ENCODE data around the gene TRMU. TPM values are rescaled to one million over a fixed set of nuclear protein-coding genes. Genes with fewer than 3 reads are reported as not detected.

TRMU gene
- total RNA-seq, 1 experiment from 2014 or later: 90.1 TPM

DNA sequence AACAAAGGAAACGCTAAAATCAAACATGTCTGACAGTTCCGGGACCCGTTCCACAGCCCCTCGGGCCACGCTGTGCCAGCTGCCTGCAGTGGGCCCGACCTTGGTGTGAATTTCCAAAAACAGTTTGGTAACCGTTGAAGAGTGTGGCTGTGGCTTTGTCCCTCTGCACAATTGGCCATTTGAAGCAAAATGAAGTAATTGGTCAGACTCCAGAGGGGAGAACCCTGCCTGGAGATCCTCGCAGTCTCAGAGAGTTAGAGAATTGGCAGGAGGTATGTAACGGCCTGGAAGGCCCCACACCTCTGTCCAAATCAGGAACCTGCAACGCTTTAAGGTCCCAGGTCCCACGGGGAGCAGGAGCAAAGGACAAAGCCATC lies 26.3 kb downstream of the TRMU start:
- intact Hi-C loops (cut with micrococcal nuclease; ENCODE audit: unreplicated experiment): no loop called here
- Histone ChIP-seq H3K36me3 (ENCODE audit: insufficient read depth, low read length, poor library complexity, severe bottlenecking) (peaks cover 8% of the 10 kb centered on the region), H3K9me3 (ENCODE audit: low read depth, low read length, poor library complexity, severe bottlenecking) (no peaks in the 10 kb centered on the region), H3K4me1 (ENCODE audit: insufficient read depth, low read length, poor library complexity, severe bottlenecking) (no peaks in the 10 kb centered on the region), H3K27me3 (replicated peaks; ENCODE audit: insufficient read depth, low read depth, low read length, poor library complexity) (no peaks in the 10 kb centered on the region), H3K4me3 (ENCODE audit: low read depth, low read length, poor library complexity, severe bottlenecking) (no peak overlapping the region), H3K27ac (ENCODE audit: low read depth, low read length, poor library complexity, severe bottlenecking) (no peak overlapping the region)
- no peak for DNase-seq (ENCODE audit: low spot score)
- TF ChIP-seq, protein P1, sequence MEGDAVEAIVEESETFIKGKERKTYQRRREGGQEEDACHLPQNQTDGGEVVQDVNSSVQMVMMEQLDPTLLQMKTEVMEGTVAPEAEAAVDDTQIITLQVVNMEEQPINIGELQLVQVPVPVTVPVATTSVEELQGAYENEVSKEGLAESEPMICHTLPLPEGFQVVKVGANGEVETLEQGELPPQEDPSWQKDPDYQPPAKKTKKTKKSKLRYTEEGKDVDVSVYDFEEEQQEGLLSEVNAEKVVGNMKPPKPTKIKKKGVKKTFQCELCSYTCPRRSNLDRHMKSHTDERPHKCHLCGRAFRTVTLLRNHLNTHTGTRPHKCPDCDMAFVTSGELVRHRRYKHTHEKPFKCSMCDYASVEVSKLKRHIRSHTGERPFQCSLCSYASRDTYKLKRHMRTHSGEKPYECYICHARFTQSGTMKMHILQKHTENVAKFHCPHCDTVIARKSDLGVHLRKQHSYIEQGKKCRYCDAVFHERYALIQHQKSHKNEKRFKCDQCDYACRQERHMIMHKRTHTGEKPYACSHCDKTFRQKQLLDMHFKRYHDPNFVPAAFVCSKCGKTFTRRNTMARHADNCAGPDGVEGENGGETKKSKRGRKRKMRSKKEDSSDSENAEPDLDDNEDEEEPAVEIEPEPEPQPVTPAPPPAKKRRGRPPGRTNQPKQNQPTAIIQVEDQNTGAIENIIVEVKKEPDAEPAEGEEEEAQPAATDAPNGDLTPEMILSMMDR (conservative IDR thresholded peaks at IDR 0.05; ENCODE audit: low read depth, low read length): no peak
- TF ChIP-seq EZH2 (IDR thresholded peaks at IDR 0.05; ENCODE audit: borderline replicate concordance, low read depth, low read length, poor library complexity, severe bottlenecking): no peak
- ChIA-PET CTCF (no interaction called here), POLR2A (ENCODE audit: low non-redundant PET) (no interaction called here)
- no TSS peak for BruUV-seq (replicated peaks)

DNA sequence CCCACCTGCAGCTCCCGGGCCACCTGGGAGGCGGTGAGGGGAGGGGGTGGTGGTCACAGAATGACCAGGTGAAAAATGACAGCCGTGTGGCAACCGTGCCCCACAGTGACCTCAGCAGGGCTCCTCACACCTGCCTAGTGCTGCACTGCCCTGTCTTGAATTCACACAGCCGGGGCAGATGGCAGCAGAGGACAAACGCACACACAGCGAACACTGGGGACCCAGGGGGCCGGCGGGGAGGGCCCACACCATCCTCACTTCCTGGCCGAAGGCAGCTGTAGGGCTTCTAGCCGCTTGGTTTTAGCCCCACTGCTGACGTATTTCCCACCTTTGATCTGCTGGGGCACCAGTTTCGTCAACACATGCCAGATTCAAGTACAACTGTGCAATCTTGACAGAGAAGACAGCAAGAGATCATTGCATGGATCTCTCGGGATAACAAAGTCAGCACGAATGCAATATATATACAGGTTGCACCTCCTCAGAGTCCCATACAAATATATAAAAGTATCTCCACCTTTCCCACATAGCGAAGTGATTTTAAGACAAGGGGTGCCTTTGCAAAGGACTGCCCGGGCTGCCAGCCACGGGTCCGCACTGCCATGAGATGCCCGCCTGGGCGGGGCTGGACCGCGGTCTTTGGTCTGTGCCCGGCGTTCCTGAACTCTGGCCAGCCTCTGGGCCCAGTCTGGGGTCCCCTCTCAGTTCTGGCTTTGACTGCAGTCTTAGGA lies 26.9 kb downstream of the TRMU start:
- H3K4me3 ChIP-seq (ENCODE audit: low read depth, low read length, poor library complexity, severe bottlenecking): no peak overlapping the region
- BruUV-seq (replicated peaks): no TSS peak
- no peak overlapping the region for H3K27ac ChIP-seq (ENCODE audit: low read depth, low read length, poor library complexity, severe bottlenecking)
- POLR2A ChIA-PET (ENCODE audit: low non-redundant PET): no interaction called here
- no peaks in the 10 kb centered on the region for H3K9me3 ChIP-seq (ENCODE audit: low read depth, low read length, poor library complexity, severe bottlenecking)
- no peak for TF ChIP-seq EZH2 (IDR thresholded peaks at IDR 0.05; ENCODE audit: borderline replicate concordance, low read depth, low read length, poor library complexity, severe bottlenecking)
- TF ChIP-seq, protein P1 (conservative IDR thresholded peaks at IDR 0.05; ENCODE audit: low read depth, low read length): no peak
- no peaks in the 10 kb centered on the region for H3K4me1 ChIP-seq (ENCODE audit: insufficient read depth, low read length, poor library complexity, severe bottlenecking)
- DNase-seq (ENCODE audit: low spot score): no peak
- H3K36me3 ChIP-seq (ENCODE audit: insufficient read depth, low read length, poor library complexity, severe bottlenecking): peaks cover 3% of the 10 kb centered on the region
- H3K27me3 ChIP-seq (replicated peaks; ENCODE audit: insufficient read depth, low read depth, low read length, poor library complexity): no peaks in the 10 kb centered on the region
- CTCF ChIA-PET: no interaction called here
- intact Hi-C loops (cut with micrococcal nuclease; ENCODE audit: unreplicated experiment): no loop called here

DNA sequence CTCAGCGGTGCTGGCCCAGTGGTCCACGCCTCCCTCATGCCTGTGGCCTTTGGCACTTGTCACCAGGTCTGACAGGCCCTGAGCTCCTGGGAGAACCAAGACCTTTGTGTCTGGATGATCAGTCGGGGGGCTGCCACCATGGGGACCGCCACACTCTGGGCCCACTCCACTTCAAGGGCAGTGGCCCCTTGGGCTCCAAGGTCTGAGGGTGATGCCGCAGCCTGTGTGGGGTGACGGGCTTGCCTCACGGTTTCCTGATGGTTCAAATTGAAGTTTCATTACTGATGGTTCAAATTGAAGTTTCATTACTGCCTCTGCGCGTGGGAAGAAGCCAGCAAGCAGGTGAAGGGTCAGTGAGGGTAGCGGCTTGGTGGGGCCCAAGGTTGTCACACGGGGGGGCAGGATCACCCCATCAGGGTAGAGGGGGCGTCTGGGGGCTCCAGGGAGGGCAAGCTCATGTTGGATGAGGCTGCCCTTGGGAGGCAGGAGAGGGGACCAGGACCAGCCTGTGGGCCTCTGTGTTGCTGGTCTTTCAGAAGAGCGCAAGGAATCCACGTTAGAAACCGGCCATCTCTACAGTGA lies 27.5 kb downstream of the TRMU start:
- intact Hi-C loops (cut with micrococcal nuclease; ENCODE audit: unreplicated experiment): no loop called here
- no peak overlapping the region for H3K4me3 ChIP-seq (ENCODE audit: low read depth, low read length, poor library complexity, severe bottlenecking)
- CTCF ChIA-PET: no interaction called here

More for the DNA sequence above, 27.5 kb downstream of the TRMU start:
- Histone ChIP-seq H3K36me3 (ENCODE audit: insufficient read depth, low read length, poor library complexity, severe bottlenecking) (no peaks in the 10 kb centered on the region), H3K27ac (ENCODE audit: low read depth, low read length, poor library complexity, severe bottlenecking) (no peak overlapping the region), H3K4me1 (ENCODE audit: insufficient read depth, low read length, poor library complexity, severe bottlenecking) (no peaks in the 10 kb centered on the region), H3K9me3 (ENCODE audit: low read depth, low read length, poor library complexity, severe bottlenecking) (no peaks in the 10 kb centered on the region), H3K27me3 (replicated peaks; ENCODE audit: insufficient read depth, low read depth, low read length, poor library complexity) (no peaks in the 10 kb centered on the region)
- BruUV-seq (replicated peaks): no TSS peak
- no peak for DNase-seq (ENCODE audit: low spot score)
- TF ChIP-seq, protein P1 (conservative IDR thresholded peaks at IDR 0.05; ENCODE audit: low read depth, low read length): no peak
- no peak for TF ChIP-seq EZH2 (IDR thresholded peaks at IDR 0.05; ENCODE audit: borderline replicate concordance, low read depth, low read length, poor library complexity, severe bottlenecking)
- POLR2A ChIA-PET (ENCODE audit: low non-redundant PET): no interaction called here

Data from A673 (cell line).